GM06990 (cell line): Measurements from ENCODE around the gene FTO.

Experiments used
- DNase-seq: peaks from one replicate; pipeline ENCODE4 v3.0.0-alpha.2; 2011; ENCODE audit not compliant: insufficient read length; ENCODE audit errors: extremely low read depth
- H3K27me3 ChIP-seq: replicated peaks from 2 replicates; pipeline ENCODE4 v1.6.0; 2011; ENCODE audit warnings: low read length; ENCODE audit not compliant: control insufficient read depth, insufficient read depth
- H3K36me3 ChIP-seq: 2 replicates; pipeline ENCODE4 v1.5.1; 2011; ENCODE audit warnings: low read length; ENCODE audit not compliant: control insufficient read depth, insufficient read depth
- H3K4me3 ChIP-seq: replicated peaks from 2 replicates; pipeline ENCODE4 v1.5.1; 2011; ENCODE audit warnings: low read depth, mild to moderate bottlenecking, control low read depth, low read length
- TF ChIP-seq, protein P1 (sequence below): IDR thresholded peaks from 2 replicates; pipeline ENCODE4 v1.5.1; 2011; ENCODE audit warnings: low read length, control low read depth, mild to moderate bottlenecking, inconsistent platforms; ENCODE audit not compliant: insufficient read depth, poor library complexity, severe bottlenecking

FTO gene

DNA sequence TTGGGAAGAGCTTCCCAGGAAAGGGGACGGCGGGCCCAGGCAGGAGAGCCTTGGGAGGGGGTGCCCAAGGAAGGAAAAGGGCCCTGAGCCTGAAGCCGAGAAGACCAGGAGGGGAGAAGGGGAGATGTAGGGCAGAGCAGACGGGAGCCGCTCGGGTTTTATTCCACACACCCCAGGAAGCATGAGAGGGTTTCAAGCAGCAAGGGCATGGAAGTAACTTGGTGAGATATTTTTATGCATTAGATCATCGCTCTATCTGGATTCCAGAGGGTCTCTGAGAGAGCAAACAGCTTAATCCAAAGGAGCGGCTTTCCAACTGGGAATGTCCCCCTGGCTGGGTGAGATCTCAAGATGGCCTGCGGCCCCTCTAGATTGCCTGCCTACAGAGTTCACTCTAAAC lies 411.6 kb downstream of the FTO start:
- TF ChIP-seq, protein P1, sequence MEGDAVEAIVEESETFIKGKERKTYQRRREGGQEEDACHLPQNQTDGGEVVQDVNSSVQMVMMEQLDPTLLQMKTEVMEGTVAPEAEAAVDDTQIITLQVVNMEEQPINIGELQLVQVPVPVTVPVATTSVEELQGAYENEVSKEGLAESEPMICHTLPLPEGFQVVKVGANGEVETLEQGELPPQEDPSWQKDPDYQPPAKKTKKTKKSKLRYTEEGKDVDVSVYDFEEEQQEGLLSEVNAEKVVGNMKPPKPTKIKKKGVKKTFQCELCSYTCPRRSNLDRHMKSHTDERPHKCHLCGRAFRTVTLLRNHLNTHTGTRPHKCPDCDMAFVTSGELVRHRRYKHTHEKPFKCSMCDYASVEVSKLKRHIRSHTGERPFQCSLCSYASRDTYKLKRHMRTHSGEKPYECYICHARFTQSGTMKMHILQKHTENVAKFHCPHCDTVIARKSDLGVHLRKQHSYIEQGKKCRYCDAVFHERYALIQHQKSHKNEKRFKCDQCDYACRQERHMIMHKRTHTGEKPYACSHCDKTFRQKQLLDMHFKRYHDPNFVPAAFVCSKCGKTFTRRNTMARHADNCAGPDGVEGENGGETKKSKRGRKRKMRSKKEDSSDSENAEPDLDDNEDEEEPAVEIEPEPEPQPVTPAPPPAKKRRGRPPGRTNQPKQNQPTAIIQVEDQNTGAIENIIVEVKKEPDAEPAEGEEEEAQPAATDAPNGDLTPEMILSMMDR, result no peak
- no peaks in the 10 kb centered on the region; the same call in 1 of the 2 replicates for H3K36me3 ChIP-seq
- DNase-seq, result no peak
- H3K4me3 ChIP-seq, result no peak overlapping the region
- H3K27me3 ChIP-seq, result no peaks in the 10 kb centered on the region

DNA sequence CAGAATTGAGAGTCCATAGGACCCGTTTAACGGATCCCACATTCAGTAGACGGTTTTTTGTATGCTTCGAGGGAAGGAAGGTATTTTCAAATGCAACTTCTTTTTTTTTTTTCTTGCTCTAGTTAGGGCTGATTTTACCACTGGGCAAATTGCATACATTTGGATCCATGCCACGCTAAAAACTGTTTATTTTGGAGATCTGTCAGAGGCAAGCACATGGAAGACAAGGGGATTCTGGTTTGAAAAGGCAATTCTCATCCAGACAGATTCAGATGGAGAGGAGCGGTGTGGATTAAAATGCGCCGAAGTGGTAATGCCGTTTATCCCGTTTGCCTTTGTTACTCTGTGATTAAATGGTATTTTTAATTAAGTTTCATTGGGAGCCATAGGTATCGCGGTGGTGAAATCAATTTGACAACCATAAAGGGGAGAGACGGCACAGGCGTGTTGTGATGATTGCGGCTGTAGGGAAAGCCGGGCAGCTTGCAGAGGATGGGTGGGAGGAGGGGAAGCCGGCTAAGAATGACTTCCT lies 412.2 kb downstream of the FTO start:
- no peak for DNase-seq
- H3K4me3 ChIP-seq, result no peak overlapping the region
- H3K36me3 ChIP-seq, result no peaks in the 10 kb centered on the region; the same call in 1 of the 2 replicates
- TF ChIP-seq, protein P1, result no peak
- H3K27me3 ChIP-seq, result no peaks in the 10 kb centered on the region

DNA sequence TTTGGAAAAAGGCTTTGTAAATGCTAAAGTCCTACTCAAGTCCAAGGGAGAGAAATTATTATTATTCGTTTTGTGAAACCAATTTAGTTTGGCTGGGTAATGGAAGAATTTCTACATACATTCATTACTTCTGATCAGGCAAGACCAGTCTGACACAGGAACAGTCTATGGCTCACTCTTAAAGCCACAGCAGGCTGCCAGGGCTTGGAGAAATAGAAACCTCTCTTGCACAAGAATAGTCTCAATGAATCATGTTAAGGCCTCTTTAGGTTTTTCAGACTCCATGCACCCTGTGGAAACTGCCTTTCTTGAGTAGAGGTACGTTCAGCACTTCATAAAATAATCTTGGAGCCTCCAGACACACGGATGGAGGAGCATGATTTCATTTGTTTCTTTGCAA lies 414.9 kb downstream of the FTO start:
- no peak overlapping the region for H3K4me3 ChIP-seq
- no peaks in the 10 kb centered on the region for H3K27me3 ChIP-seq
- no peak for DNase-seq
- TF ChIP-seq, protein P1, result no peak
- no peaks in the 10 kb centered on the region; the same call in 1 of the 2 replicates for H3K36me3 ChIP-seq

DNA sequence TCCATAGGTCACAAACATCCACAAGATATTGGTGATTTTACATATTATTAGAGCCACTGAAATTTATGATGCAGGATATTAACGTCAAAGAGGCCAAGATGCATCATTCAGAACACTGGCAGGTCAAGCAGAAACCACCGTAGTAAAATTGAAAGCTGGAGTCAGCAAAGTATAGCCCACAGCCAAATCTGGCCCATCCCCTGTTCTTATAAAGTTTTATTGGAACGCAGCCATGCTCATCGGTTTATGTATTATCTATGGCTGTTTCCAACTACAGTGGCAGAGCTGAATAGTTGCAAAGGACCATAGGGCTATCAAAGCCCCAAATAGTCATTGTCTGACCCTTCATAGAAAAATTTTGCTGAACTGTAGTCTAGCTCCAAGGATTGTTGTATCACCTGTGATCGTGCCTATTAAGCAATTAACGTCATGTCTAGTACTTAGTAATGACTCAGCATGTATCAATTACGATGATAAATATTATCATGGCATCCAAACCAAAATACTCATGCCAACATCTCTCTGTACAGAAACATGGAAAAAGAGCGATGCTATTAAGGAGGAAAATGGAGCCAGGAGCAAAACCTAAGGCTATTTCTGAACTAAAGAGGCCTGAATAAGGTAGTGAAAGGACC lies 417.0 kb downstream of the FTO start:
- Histone ChIP-seq H3K36me3 (no peaks in the 10 kb centered on the region), H3K4me3 (no peak overlapping the region), H3K27me3 (no peaks in the 10 kb centered on the region)
- DNase-seq, result no peak
- TF ChIP-seq, protein P1, result no peak

DNA sequence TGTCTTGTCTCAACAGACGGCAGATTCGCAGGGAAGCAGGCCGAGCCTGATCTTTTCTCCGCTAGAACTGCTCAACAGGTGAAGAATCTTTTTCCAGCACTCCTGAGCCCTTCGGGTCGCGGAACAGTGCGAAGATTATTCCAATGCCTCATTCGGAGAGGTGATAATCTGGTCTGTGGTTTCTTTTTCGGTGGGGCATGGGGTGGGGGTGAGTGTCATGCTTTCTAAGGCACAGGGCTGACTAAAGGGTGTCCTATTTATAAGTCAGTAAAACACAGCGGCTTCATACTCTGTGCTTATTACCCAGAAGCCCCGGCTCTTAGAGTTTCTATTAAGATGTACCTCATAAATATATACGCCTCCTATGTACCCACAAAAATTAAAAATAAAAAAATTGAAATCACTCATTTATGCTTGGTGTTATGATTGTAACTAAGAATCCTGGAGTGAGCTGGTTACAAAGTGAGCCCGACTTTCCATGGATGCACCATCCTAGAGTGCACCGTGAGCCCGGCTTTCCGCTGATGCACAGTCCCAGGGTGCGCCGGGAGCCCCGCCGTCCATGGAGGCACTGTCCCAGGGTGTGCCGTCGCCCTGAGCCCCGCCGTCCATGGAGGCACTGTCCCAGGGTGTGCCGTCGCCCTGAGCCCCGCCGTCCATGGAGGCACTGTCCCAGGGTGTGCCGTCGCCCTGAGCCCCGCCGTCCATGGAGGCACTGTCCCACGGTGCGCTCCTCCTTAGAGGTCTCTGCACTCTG lies 417.8 kb downstream of the FTO start:
- TF ChIP-seq, protein P1, result no peak
- Histone ChIP-seq H3K4me3 (no peak overlapping the region), H3K36me3 (no peaks in the 10 kb centered on the region), H3K27me3 (no peaks in the 10 kb centered on the region)
- no peak for DNase-seq
